ENCODE results near the gene HGD.
"Not testable (repeated sequence)": the region's sequence is repeated elsewhere in the genome, so short reads cannot be mapped to it uniquely, and the experiment has no call there.

The HGD gene

GRCh38 chr3:120678984-120679383 is 3.1 kb downstream of the HGD start:
- DNase-seq, result no peak

GRCh38 chr3:120678331-120678947 is 3.6 kb downstream of the HGD start:
- DNase-seq, result no peak

GRCh38 chr3:120677193-120677592 is 4.8 kb downstream of the HGD start:
- not testable (repeated sequence) for DNase-seq

- DNase-seq, result no peak
Observed at GRCh38 chr3:120673116-120673515, 8.9 kb downstream of the HGD start.

GRCh38 chr3:120670576-120670975 is 11.5 kb downstream of the HGD start:
- DNase-seq, result no peak

- no peak for DNase-seq
Observed at GRCh38 chr3:120664926-120665325, 17.1 kb downstream of the HGD start.

- DNase-seq, result no peak
Observed at GRCh38 chr3:120661945-120662344, 20.1 kb downstream of the HGD start.

- no peak for DNase-seq
Observed at GRCh38 chr3:120661106-120661905, 20.7 kb downstream of the HGD start.

GRCh38 chr3:120659834-120660233 is 22.2 kb downstream of the HGD start:
- no peak for DNase-seq

- no peak for DNase-seq
Observed at GRCh38 chr3:120659285-120659684, 22.8 kb downstream of the HGD start.

GRCh38 chr3:120652896-120653545 is 29.0 kb downstream of the HGD start:
- DNase-seq, result no peak

- DNase-seq, result no peak
Observed at GRCh38 chr3:120652281-120652680, 29.8 kb downstream of the HGD start.

GRCh38 chr3:120650311-120650710 is 31.7 kb downstream of the HGD start:
- DNase-seq, result no peak

GRCh38 chr3:120649830-120650233 is 32.2 kb downstream of the HGD start:
- no peak for DNase-seq

GRCh38 chr3:120648290-120648689 is 33.7 kb downstream of the HGD start:
- no peak for DNase-seq

GRCh38 chr3:120646771-120647432 is 35.1 kb downstream of the HGD start:
- DNase-seq, result no peak

- DNase-seq, result no peak
Observed at GRCh38 chr3:120645083-120645845, 36.8 kb downstream of the HGD start.

- no peak for DNase-seq
Observed at GRCh38 chr3:120642368-120642948, 39.6 kb downstream of the HGD start.

- no peak for DNase-seq
Observed at GRCh38 chr3:120641696-120642246, 40.3 kb downstream of the HGD start.

- no peak for DNase-seq
Observed at GRCh38 chr3:120640231-120640630, 41.8 kb downstream of the HGD start.

GRCh38 chr3:120638820-120639219 is 43.2 kb downstream of the HGD start:
- not testable (repeated sequence) for DNase-seq

All from stimulated activated CD4-positive, alpha-beta T cell treated with anti-CD3 and anti-CD28 coated beads, Interleukin-4, amount 100 ng/mL, for 4 hours (primary cell).